Measurements from ENCODE around the gene ZCCHC7.
"Not testable (repeated sequence)": the region's sequence is repeated elsewhere in the genome, so short reads cannot be mapped to it uniquely, and the experiment has no call there.

ZCCHC7 gene

DNA sequence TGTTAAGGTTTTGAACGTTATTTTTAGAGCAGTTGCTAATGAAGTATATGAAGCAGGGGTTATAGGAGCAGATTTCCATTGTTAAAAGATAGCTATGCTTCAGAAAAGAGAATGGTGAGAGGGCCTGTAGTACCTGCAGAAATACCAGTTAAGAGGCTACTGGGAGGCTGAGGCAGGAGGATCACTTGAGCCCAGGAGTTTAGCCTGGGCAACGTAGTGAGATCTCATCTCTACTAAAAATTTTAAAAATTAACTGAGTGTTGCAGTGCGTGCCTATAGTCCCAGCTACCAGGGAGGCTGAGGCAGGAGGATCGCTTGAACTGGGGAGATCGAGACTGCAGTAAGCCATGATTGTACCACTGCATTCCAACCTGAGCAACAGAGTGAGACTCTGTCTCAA is 148.8 kb downstream of the ZCCHC7 start:
- Mint-ChIP-seq H3K27ac (no peak overlapping the region), H3K36me3 (peaks cover 25% of the 10 kb centered on the region), H3K4me1 (peaks cover 9% of the 10 kb centered on the region), H3K4me3 (no peak overlapping the region), H3K9me3 (peaks cover 7% of the 10 kb centered on the region), H3K27me3 (no peaks in the 10 kb centered on the region)

DNA sequence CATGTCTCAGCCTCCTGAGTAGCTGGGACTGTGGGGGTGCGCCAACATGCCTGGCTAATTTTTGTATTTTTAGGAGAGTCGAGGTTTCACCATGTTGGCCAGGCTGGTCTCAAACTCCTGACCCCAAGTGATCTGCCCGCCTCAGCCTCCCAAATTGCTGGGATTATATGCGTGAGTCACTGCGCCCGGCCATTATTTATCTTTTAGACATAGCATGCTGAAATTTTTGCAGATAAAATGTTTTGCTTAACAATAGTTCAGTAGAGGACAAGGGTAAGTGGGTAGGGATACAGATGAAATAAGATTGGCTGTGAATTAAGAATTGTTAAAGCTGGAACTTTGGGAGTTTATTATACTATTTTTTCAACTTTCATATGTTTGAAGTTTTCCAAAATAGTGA is 151.3 kb downstream of the ZCCHC7 start:
- Mint-ChIP-seq H3K4me3 (no peak overlapping the region), H3K27ac (no peak overlapping the region), H3K36me3 (peaks cover 31% of the 10 kb centered on the region), H3K27me3 (no peaks in the 10 kb centered on the region), H3K4me1 (peaks cover 11% of the 10 kb centered on the region), H3K9me3 (peaks cover 7% of the 10 kb centered on the region)

DNA sequence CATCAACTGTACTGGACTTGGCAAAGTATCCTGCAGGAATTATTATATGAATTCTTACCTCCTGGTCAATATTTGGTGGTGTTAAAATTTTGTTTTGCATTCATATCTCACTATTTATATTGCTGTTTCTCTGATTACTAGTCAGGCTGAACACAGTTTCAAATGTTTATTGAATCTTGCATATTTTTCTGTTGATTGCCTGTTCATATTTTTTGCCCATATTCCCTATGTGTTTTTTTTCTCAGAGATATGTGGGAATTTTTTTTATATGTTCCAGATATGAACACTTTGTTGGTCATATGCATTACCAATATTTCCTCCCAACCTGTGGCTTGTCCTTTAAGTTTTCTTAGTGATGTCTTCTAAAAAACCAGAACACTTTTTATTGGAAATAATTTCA is 153.2 kb downstream of the ZCCHC7 start:
- peaks cover 32% of the 10 kb centered on the region for H3K36me3 Mint-ChIP-seq
- H3K27ac Mint-ChIP-seq = no peak overlapping the region
- H3K9me3 Mint-ChIP-seq = peaks cover 7% of the 10 kb centered on the region
- no peak overlapping the region for H3K4me3 Mint-ChIP-seq
- H3K4me1 Mint-ChIP-seq = peaks cover 19% of the 10 kb centered on the region
- H3K27me3 Mint-ChIP-seq = no peaks in the 10 kb centered on the region

DNA sequence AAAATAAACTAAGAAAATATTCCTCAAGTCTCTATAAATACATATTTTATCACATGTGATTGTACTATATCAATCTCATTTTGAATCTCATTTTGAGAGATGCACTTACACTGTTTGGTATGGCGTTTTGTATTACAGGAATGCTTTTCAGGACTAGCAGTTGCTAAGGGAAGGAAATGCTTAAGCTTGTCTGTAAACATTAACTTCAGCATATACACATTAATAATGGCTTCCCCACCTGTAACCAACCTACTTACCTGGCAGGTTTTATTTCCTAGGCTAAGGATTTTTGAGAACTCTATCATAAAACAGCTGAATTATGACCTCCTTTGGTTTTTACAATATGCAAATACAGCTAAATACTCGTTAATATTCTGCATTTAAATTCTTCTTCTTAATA is 161.2 kb downstream of the ZCCHC7 start:
- no peak overlapping the region for H3K4me3 Mint-ChIP-seq
- H3K9me3 Mint-ChIP-seq = no peaks in the 10 kb centered on the region
- no peak overlapping the region for H3K27ac Mint-ChIP-seq
- peaks cover 4% of the 10 kb centered on the region for H3K36me3 Mint-ChIP-seq
- H3K4me1 Mint-ChIP-seq = peaks cover 40% of the 10 kb centered on the region
- H3K27me3 Mint-ChIP-seq = no peaks in the 10 kb centered on the region

DNA sequence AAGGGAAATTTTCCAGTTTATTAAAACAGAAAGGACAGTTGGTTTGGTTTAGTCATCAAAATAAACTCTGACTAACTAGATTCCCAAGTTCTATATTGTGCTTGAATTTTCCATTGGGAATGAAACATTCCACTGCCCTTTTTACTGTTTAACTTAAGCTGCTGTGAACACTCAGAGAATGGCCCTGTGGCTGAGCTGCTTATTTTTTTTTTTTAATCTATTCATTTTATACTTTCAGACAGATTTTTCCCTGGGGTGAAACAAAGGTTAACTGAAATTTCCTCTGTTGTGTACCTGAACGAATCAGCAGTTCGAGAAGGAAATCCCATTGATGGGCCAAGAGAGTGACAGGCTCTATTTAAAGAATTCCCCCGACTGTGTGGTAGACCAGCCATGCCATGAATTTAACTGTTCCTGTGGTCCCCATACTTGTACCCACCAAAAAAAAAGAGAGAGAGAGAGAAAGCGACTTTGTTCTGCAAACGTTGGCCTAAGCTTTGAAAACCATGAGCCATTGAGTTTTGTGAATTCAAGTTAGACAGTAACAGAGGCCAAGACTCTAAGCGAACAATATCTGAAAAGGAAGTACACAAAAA is 163.5 kb downstream of the ZCCHC7 start:
- H3K36me3 Mint-ChIP-seq = peaks cover 9% of the 10 kb centered on the region
- peak overlapping the region; percentile 63 for H3K4me3 Mint-ChIP-seq

DNA sequence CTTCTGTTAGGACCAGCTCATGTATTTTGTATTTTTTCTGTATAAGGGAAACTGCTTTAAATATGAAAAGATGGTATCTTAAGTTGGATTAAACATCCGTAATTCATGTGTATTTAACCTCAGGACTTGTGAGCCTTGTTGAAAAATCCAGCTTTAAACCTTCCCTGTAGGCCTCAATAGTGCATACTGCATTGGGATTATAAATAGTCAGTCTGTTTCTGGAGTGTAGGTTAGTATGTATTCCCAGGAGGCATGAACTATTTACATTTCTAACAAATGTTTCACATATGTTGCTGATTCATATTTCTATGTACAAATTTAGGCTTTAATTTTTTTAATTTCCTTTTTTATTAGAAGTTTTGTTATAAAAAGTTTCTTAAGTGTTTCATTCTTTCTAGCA is 164.3 kb downstream of the ZCCHC7 start:
- peak overlapping the region; percentile 14 for H3K27ac Mint-ChIP-seq
- H3K4me3 Mint-ChIP-seq = no peak overlapping the region
- H3K36me3 Mint-ChIP-seq = peaks cover 14% of the 10 kb centered on the region

More for the DNA sequence above, 163.5 kb downstream of the ZCCHC7 start:
- Mint-ChIP-seq H3K27ac (peak overlapping the region; percentile 84), H3K9me3 (peaks cover 4% of the 10 kb centered on the region), H3K4me1 (peaks cover 44% of the 10 kb centered on the region), H3K27me3 (no peaks in the 10 kb centered on the region)

DNA sequence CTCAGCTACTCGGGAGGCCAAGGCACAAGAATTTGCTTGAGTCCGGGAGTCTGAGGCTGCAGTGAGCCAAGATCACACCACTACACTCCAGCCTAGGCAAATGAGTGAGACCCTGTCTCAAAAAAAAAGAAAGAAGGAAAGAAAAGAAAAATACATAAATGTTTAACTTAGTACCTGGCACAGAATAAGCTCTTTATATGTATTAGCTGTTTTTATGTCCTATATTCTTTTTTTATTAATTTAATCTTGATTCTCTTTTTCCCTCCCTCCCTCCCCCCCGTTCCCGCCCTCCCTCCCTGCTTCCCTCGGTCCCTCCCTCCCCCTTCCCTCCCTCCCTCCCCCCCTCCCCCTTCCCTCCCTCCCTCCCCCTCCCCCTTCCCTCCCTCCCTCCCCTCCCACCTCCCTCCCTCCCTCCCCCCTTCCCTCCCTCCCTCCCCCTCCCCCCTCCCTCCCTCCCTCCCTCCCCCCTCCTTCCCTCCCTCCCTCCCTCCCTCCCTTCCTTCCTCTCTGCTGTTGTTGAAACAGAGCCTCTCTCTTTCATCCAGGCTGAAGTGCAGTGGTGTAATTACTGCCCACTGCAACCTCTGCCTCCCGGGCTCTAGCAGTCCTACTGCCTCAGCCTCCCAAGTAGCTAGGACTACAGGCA is 166.3 kb downstream of the ZCCHC7 start:
- Mint-ChIP-seq H3K4me1 (peaks cover 61% of the 10 kb centered on the region), H3K36me3 (peaks cover 19% of the 10 kb centered on the region), H3K9me3 (peaks cover 13% of the 10 kb centered on the region), H3K27ac (peak overlapping the region; percentile 86), H3K4me3 (no peak overlapping the region), H3K27me3 (no peaks in the 10 kb centered on the region)

More for the DNA sequence above, 164.3 kb downstream of the ZCCHC7 start:
- Mint-ChIP-seq H3K4me1 (peaks cover 50% of the 10 kb centered on the region), H3K9me3 (peaks cover 8% of the 10 kb centered on the region), H3K27me3 (no peaks in the 10 kb centered on the region)

DNA sequence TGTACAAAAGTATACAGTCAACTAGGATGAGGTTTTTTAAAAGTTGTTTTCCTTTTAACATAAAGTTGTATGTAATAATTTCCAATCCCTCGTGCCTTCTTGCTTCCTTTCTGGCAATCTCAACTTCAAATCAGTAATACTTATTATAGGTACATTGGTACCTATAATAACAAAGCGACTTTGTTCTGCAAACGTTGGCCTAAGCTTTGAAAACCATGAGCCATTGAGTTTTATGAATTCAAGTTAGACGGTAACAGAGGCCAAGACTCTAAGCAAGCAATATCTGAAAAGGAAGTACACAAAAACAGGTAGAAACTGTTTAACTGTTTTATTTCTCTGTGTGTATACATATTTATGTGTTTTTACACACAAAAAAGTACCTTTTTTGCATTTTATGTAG is 166.9 kb downstream of the ZCCHC7 start:
- H3K9me3 Mint-ChIP-seq = peaks cover 13% of the 10 kb centered on the region
- no peaks in the 10 kb centered on the region for H3K27me3 Mint-ChIP-seq
- peak overlapping the region; percentile 46 for H3K27ac Mint-ChIP-seq
- no peak overlapping the region for H3K4me3 Mint-ChIP-seq
- peaks cover 63% of the 10 kb centered on the region for H3K4me1 Mint-ChIP-seq
- H3K36me3 Mint-ChIP-seq = peaks cover 19% of the 10 kb centered on the region

DNA sequence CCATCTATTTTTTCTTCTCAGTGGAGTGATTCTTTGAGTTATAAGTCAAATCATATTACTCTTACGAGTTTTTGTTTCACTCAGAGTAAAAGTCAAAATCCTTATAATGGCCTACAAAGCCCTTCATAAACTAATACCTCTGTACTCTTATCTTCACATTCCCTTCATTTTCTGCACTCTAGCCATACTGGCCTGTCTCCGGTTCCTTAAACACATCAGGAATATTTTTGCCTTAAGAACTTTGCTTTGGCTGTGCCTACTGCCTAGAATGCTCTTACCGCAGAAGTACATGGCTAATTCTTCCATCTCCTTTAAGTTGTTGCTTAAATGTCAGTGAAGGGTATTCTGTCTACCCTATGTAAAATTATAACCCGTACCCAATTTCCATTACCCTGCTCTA is 169.3 kb downstream of the ZCCHC7 start:
- H3K4me1 Mint-ChIP-seq = peaks cover 73% of the 10 kb centered on the region
- peak overlapping the region; percentile 41 for H3K4me3 Mint-ChIP-seq
- H3K9me3 Mint-ChIP-seq = peaks cover 13% of the 10 kb centered on the region
- no peaks in the 10 kb centered on the region for H3K27me3 Mint-ChIP-seq
- peaks cover 17% of the 10 kb centered on the region for H3K36me3 Mint-ChIP-seq
- H3K27ac Mint-ChIP-seq = peak overlapping the region; percentile 95

DNA sequence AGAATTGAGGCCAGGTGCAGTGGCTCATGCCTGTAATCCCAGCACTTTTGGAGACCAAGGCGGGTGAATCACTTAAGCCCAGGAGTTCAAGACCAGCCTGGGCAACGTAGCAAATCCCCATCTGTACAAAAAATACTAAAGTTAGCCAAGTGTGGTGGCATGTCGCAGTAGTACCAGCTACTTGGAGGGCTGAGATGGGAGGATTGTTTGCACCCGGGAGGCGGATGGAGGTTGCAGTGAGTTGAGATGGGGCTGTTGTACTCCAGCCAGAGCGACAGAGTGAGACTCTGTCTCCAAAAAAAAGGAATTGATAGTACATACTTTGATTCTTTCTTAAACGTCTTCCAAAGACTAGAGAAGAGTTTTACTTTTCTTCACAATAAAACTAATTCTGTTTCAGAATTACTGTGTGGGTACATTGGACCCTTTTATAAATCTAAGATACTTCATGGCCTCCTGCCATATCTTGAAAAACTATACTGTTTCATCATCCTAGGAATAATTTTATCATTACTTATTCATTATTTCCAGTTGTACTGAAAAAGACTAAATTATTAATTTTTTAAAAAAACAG is 170.1 kb downstream of the ZCCHC7 start:
- H3K4me1 Mint-ChIP-seq = peaks cover 73% of the 10 kb centered on the region
- peak overlapping the region; percentile 41 for H3K4me3 Mint-ChIP-seq
- peaks cover 17% of the 10 kb centered on the region for H3K36me3 Mint-ChIP-seq
- H3K27ac Mint-ChIP-seq = peak overlapping the region; percentile 95
- no peaks in the 10 kb centered on the region for H3K27me3 Mint-ChIP-seq
- peaks cover 13% of the 10 kb centered on the region for H3K9me3 Mint-ChIP-seq

DNA sequence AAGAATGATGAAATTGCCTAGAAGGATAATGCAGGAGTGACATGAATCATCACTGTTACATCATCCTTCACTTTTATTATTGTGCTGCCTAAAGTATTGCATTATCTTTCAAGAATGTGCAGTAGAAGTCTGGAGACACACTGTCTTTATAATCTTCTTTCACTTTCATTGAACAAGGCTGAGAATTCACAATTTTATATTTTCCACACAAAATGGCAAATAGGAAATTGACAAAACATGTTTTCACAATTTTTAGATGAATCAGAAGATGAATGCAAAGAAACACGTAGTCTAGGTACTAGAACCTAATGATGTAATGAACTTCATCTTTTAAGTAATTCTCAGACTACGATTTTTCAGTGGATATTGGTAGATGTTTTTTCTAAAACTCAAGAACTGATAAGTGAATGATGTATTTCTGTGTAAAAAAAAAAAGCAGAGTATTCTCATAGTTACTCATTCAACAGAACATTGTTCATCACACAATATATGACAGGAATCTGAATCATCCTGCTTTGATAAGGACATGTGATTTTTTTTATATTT is 170.6 kb downstream of the ZCCHC7 start:
- peaks cover 13% of the 10 kb centered on the region for H3K9me3 Mint-ChIP-seq
- H3K27ac Mint-ChIP-seq = peak overlapping the region; percentile 91
- no peaks in the 10 kb centered on the region for H3K27me3 Mint-ChIP-seq
- peaks cover 20% of the 10 kb centered on the region for H3K36me3 Mint-ChIP-seq
- H3K4me1 Mint-ChIP-seq = peaks cover 76% of the 10 kb centered on the region
- peak overlapping the region; percentile 71 for H3K4me3 Mint-ChIP-seq

DNA sequence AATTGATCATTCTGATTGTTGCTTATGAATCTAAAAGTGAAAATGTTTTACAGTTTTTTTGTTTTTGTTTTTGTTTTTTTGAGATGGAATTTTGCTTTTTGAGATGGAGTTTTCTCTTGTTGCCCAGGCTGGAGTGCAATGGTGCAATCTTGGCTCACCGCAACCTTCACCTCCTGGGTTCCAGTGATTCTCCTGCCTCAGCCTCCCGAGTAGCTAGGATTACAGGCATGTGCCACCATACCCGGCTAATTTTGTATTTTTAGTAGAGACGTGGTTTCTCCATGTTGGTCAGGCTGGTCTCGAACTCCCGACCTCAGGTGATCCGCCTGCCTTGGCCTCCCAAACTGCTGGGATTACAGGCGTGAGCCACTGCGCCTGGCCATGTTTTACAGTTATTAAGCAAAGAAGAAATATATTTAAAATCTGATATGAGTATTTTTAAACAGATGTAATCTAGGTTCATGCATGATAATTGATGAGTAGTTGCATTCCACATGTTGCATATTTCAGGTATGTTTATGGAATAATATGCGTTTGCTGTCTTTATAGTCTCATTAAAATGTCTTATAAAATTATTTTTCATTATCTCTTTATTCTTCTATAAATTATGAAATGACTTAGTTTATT is 171.4 kb downstream of the ZCCHC7 start:
- H3K4me3 Mint-ChIP-seq = peak overlapping the region; percentile 71
- not testable (repeated sequence) for H3K27me3 Mint-ChIP-seq
- H3K36me3 Mint-ChIP-seq = peaks cover 24% of the 10 kb centered on the region
- peaks cover 18% of the 10 kb centered on the region for H3K9me3 Mint-ChIP-seq
- H3K27ac Mint-ChIP-seq = peak overlapping the region; percentile 91
- peaks cover 82% of the 10 kb centered on the region for H3K4me1 Mint-ChIP-seq

DNA sequence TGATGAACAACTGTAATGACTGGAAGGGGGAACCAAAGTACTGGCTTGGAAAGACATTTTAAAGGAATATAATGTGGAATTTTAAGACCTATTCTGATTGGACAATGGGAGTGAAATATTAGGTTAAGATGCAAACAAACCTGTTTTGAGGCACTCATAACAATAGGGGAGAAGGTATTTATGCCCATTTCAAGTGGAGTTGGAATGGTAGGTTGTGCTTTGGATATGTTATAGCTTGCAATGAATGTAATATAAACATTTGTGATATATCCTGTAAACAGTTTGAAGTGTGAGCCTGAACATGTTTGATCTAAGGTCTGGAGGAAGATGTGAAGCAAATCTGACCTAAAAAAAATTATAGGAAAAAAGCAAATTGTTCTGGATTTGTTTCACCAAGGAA is 172.5 kb downstream of the ZCCHC7 start:
- Mint-ChIP-seq H3K36me3 (peaks cover 26% of the 10 kb centered on the region), H3K4me1 (peaks cover 81% of the 10 kb centered on the region), H3K4me3 (no peak overlapping the region), H3K9me3 (peaks cover 18% of the 10 kb centered on the region), H3K27me3 (no peaks in the 10 kb centered on the region), H3K27ac (peak overlapping the region; percentile 95)

DNA sequence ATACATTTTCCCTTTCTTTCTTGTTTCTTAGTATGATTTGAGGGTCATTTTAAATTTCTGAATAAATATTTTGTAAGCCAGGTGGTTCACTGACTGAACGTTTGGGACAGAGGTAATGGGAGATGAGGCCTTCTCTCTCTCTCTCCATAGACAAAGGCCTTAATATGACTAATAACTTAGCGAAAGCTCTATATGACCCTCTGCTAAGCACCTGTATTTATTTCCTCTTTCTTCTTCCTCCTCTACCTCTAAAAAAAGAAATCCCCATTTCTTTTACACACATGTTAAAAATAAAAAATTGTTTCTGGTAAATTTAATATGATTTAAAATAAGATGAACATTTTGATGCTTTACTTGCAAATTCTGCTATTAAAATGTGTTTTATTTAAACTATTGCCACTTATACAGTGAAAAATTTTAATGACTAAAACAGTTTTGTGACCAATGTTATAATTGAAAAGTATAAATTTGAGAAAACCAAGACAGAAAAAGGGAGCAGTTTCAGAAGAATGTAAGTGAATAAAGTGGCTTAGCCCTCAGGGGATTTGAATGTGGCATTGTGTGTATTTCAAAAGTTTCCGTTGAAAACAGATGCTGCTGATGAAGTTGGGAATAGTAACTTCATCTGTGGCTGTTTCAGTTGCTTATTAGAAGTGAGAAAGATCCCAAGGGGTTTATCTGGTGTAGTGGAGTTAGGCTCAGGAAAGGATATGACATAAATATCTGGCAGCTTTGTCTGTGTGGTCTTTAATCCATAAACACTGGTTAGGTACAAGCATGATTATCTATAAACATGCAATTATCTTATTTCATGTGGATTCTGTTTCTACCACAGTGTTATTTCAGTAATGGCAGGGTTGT is 173.5 kb downstream of the ZCCHC7 start:
- peaks cover 84% of the 10 kb centered on the region for H3K4me1 Mint-ChIP-seq
- peak overlapping the region; percentile 94 for H3K27ac Mint-ChIP-seq
- peaks cover 26% of the 10 kb centered on the region for H3K36me3 Mint-ChIP-seq

DNA sequence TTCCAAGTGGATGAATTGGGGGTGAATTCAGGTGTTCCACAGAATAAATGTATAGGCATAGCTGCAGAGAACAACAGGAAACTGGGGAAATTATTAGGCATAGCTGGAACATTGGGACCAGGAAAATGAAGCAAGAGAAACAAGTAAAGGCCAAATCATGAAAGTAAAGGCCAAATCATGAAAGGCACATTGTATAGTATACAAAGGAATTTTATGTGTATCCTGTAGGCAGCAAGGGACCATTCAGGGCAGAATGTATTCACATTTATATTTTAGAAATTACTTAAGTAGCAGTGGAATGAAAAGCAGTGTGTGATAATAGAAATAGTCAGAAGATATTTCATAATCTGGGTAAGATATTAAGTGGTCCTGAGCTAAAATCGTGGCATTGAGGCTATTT is 174.8 kb downstream of the ZCCHC7 start:
- Mint-ChIP-seq H3K9me3 (peaks cover 4% of the 10 kb centered on the region), H3K36me3 (peaks cover 21% of the 10 kb centered on the region), H3K27me3 (no peaks in the 10 kb centered on the region), H3K4me1 (peaks cover 86% of the 10 kb centered on the region), H3K27ac (peak overlapping the region; percentile 88), H3K4me3 (no peak overlapping the region)

More for the DNA sequence above, 173.5 kb downstream of the ZCCHC7 start:
- Mint-ChIP-seq H3K9me3 (peaks cover 13% of the 10 kb centered on the region), H3K27me3 (no peaks in the 10 kb centered on the region), H3K4me3 (peak overlapping the region; percentile 7)
